H1 (cell line): ENCODE results near the gene SIM2. TPM values are rescaled to one million over a fixed set of nuclear protein-coding genes. Genes with fewer than 3 reads are reported as not detected.

Experiments used
- CTCF ChIA-PET: fragments of 300-600 bp; sonication (Branson Sonifier 250); formaldehyde crosslinking; loops from one replicate; lab custom pipeline; 2021; ENCODE audit not compliant: partially characterized antibody; lab: Charles Lee
- POLR2A ChIA-PET: fragments of 300-600 bp; sonication (Branson Sonifier 250); formaldehyde crosslinking; loops from one replicate; lab custom pipeline; 2021; ENCODE audit warnings: inconsistent platforms; ENCODE audit not compliant: partially characterized antibody; lab: Charles Lee
- DNase-seq, 2 experiments: peaks; one replicate each; pipeline versions ENCODE4 v3.0.0 to v3.0.0-alpha.2; 2010 to 2022; ENCODE audit warnings: low spot score in 2 of 2, low read depth in 1 of 2, mixed read lengths in 1 of 2
- FAIRE-seq: peaks from 2 replicates; lab custom pipeline; 2011; peaks lifted over from hg19 to GRCh38; lab: Jason Lieb, UNC
- H2AFZ ChIP-seq: 2 replicates; pipeline ENCODE4 v1.8.1; 2012; ENCODE audit warnings: low read length, inconsistent platforms
- H2AK5ac ChIP-seq: 2 replicates; pipeline ENCODE4 v1.6.1; 2013; ENCODE audit warnings: low read depth, low read length
- H2BK120ac ChIP-seq: replicated peaks from 2 replicates; pipeline ENCODE3; 2013; ENCODE audit warnings: low read depth, low read length, inconsistent platforms
- H2BK12ac ChIP-seq: 2 replicates; pipeline ENCODE4 v1.6.1; 2013; ENCODE audit warnings: low read depth, low read length
- H2BK15ac ChIP-seq: 2 replicates; pipeline ENCODE4 v1.6.1; 2013; ENCODE audit warnings: low read length
- H2BK20ac ChIP-seq: 2 replicates; pipeline ENCODE4 v1.6.1; 2013; ENCODE audit warnings: low read length
- H2BK5ac ChIP-seq: 2 replicates; pipeline ENCODE4 v1.6.1; 2013; ENCODE audit warnings: low read depth, low read length
- H3K14ac ChIP-seq: 2 replicates; pipeline ENCODE4 v1.6.1; 2013; ENCODE audit warnings: inconsistent platforms; ENCODE audit not compliant: insufficient read length
- H3K18ac ChIP-seq: 2 replicates; pipeline ENCODE4 v1.6.1; 2013; ENCODE audit warnings: low read length; ENCODE audit errors: extremely low read depth
- H3K23ac ChIP-seq: 2 replicates; pipeline ENCODE4 v1.6.1; 2013; ENCODE audit warnings: inconsistent platforms; ENCODE audit not compliant: insufficient read length
- H3K23me2 ChIP-seq: 2 replicates; pipeline ENCODE4 v1.6.1; 2013; ENCODE audit warnings: low read depth, low read length
- H3K27ac ChIP-seq: 2 replicates; pipeline ENCODE4 v1.6.1; 2011; ENCODE audit warnings: low read depth, low read length, inconsistent platforms
- H3K27me3 ChIP-seq, 4 experiments: replicated peaks in 1 of 4; 1 replicate in 1 of 4; 2 replicates in 3 of 4; pipeline versions ENCODE4 v1.6.1 to v1.8.1; 2011 to 2013; ENCODE audit warnings: low read length in 3 of 4, mild to moderate bottlenecking in 3 of 4, inconsistent platforms in 2 of 4, mixed read lengths in 2 of 4, moderate library complexity in 1 of 4; ENCODE audit not compliant: control insufficient read depth in 3 of 4, insufficient read depth in 3 of 4; ENCODE audit errors: extremely low read depth in 1 of 4
- H3K36me3 ChIP-seq, 4 experiments: 2 replicates each; pipeline versions ENCODE4 v1.6.1 to v1.8.1; 2011 to 2013; ENCODE audit warnings: mild to moderate bottlenecking in 4 of 4, low read length in 3 of 4, moderate library complexity in 2 of 4, control low read depth in 1 of 4, inconsistent platforms in 1 of 4; ENCODE audit not compliant: insufficient read depth in 4 of 4, control insufficient read depth in 2 of 4
- H3K4ac ChIP-seq: replicated peaks from 2 replicates; pipeline ENCODE3; 2013; ENCODE audit warnings: low read length, low read depth, mixed read lengths, inconsistent platforms; ENCODE audit not compliant: insufficient read length
- H3K4me1 ChIP-seq, 4 experiments: replicated peaks in 1 of 4; 1 replicate in 1 of 4; 2 replicates in 3 of 4; pipeline versions ENCODE4 v1.6.1 to v1.8.1; 2011 to 2013; ENCODE audit warnings: low read length in 3 of 4, inconsistent platforms in 2 of 4, mixed read lengths in 1 of 4; ENCODE audit not compliant: insufficient read depth in 4 of 4, control insufficient read depth in 3 of 4
- H3K4me2 ChIP-seq, 2 experiments: 2 replicates each; pipeline versions ENCODE4 v1.6.1 to v1.8.1; 2011 to 2013; ENCODE audit warnings: low read depth in 2 of 2, low read length in 2 of 2, control low read depth in 1 of 2, inconsistent platforms in 1 of 2, mild to moderate bottlenecking in 1 of 2; ENCODE audit not compliant: insufficient read depth in 1 of 2
- H3K4me3 ChIP-seq, 4 experiments: fragments of 200-600, 300-600 bp in 1 of 4; sonication (generic), shearing (Covaris generic), sonication (Bioruptor Twin) in 1 of 4; 2 replicates each; pipeline versions ENCODE4 v1.5.1 to v1.8.1; 2011 to 2016; ENCODE audit warnings: low read length in 4 of 4, low read depth in 3 of 4, control low read depth in 2 of 4, inconsistent platforms in 2 of 4, mild to moderate bottlenecking in 2 of 4, mixed read lengths in 1 of 4, moderate library complexity in 1 of 4; ENCODE audit not compliant: insufficient read depth in 2 of 4; ENCODE audit errors: extremely low read depth in 1 of 4
- H3K56ac ChIP-seq: replicated peaks from 2 replicates; pipeline ENCODE3; 2013; ENCODE audit warnings: low read depth, mild to moderate bottlenecking, mixed read lengths, low read length, inconsistent platforms; ENCODE audit not compliant: insufficient read length
- H3K79me1 ChIP-seq: 2 replicates; pipeline ENCODE4 v1.6.1; 2013; ENCODE audit warnings: low read depth, low read length, control low read depth
- H3K79me2 ChIP-seq, 2 experiments: 2 replicates each; pipeline versions ENCODE4 v1.6.1 to v1.8.1; 2012 to 2013; ENCODE audit warnings: low read length in 2 of 2, mild to moderate bottlenecking in 2 of 2, inconsistent platforms in 1 of 2; ENCODE audit not compliant: insufficient read depth in 2 of 2, control insufficient read depth in 1 of 2
- H3K9ac ChIP-seq, 4 experiments: replicated peaks in 1 of 4; 1 replicate in 1 of 4; 2 replicates in 3 of 4; pipeline versions ENCODE4 v1.6.1 to v1.8.1; 2011 to 2013; ENCODE audit warnings: low read depth in 3 of 4, low read length in 3 of 4, control low read depth in 2 of 4, mild to moderate bottlenecking in 2 of 4, moderate library complexity in 2 of 4, inconsistent platforms in 1 of 4; ENCODE audit errors: extremely low read depth in 1 of 4
- H3K9me3 ChIP-seq, 2 experiments: 2 replicates each; pipeline versions ENCODE4 v1.6.1 to v1.8.1; 2012 to 2013; ENCODE audit warnings: mild to moderate bottlenecking in 2 of 2, moderate library complexity in 2 of 2, control low read depth in 1 of 2, inconsistent platforms in 1 of 2, low read depth in 1 of 2, low read length in 1 of 2, mixed read lengths in 1 of 2; ENCODE audit not compliant: insufficient read depth in 2 of 2
- H4K20me1 ChIP-seq, 2 experiments: replicated peaks in 1 of 2; 2 replicates each; pipeline versions ENCODE3 to v1.8.1; 2011 to 2013; ENCODE audit warnings: inconsistent platforms in 2 of 2, low read length in 2 of 2, mild to moderate bottlenecking in 1 of 2; ENCODE audit not compliant: insufficient read depth in 2 of 2, control insufficient read depth in 1 of 2
- H4K5ac ChIP-seq: 2 replicates; pipeline ENCODE4 v1.6.1; 2013; ENCODE audit warnings: low read length, low read depth, mixed read lengths, inconsistent platforms; ENCODE audit not compliant: insufficient read length
- H4K8ac ChIP-seq: 2 replicates; pipeline ENCODE4 v1.8.0; 2013; ENCODE audit warnings: mild to moderate bottlenecking, moderate library complexity, low read length, inconsistent platforms; ENCODE audit not compliant: insufficient read depth; ENCODE audit errors: extremely low read depth
- H4K91ac ChIP-seq: replicated peaks from 2 replicates; pipeline ENCODE3; 2013; ENCODE audit warnings: low read length, mixed read lengths, inconsistent platforms; ENCODE audit not compliant: insufficient read length
- EZH2 ChIP-seq: fragments of 200-600 bp; sonication (generic); IDR thresholded peaks from 2 replicates; pipeline ENCODE4 v1.7.1; 2012; ENCODE audit warnings: low read depth, mild to moderate bottlenecking, moderate library complexity, low read length, inconsistent platforms; ENCODE audit not compliant: severe bottlenecking
- RXRA ChIP-seq: IDR thresholded peaks from 2 replicates; pipeline ENCODE4 v1.6.1; 2011; ENCODE audit warnings: low read depth, mild to moderate bottlenecking, low read length, moderate library complexity; ENCODE audit not compliant: insufficient read depth
- TBP ChIP-seq: IDR thresholded peaks from 2 replicates; pipeline ENCODE4 v1.6.1; 2011; ENCODE audit warnings: low read depth, low read length, improper control_type of control experiment
- WGBS, 2 experiments: shearing (Covaris generic) in 1 of 2; methylation state at CpG; one replicate each; pipeline versions ENCODE4 v1.1.6 to v1.1.7; 2013 to 2015; ENCODE audit warnings: low lambda C conversion rate in 2 of 2, mixed read lengths in 2 of 2, inconsistent platforms in 1 of 2, low coverage in 1 of 2, missing lambda C conversion rate in 1 of 2; ENCODE audit not compliant: insufficient replicate concordance in 2 of 2, insufficient coverage in 1 of 2, insufficient read length in 1 of 2; ENCODE audit errors: extremely low coverage in 1 of 2, missing lambda C conversion rate in 1 of 2; 5-methylcytosine and 5-hydroxymethylcytosine counted together
- polyA plus RNA-seq, 7 experiments: library from polyadenylated mRNA; depleted of rRNA in 3 of 7; stranded (reverse) in 5 of 7; unstranded in 2 of 7; fragments of >200 nt in 5 of 7; fragments of 200-250 nt in 2 of 7; gene quantifications; 1 replicate in 5 of 7; 2 replicates in 1 of 7; 4 replicates in 1 of 7; pipeline versions ENCODE4 v1.2.1 to v1.2.3, GENCODE V29; 2011 to 2013; ENCODE audit warnings: missing spikeins in 2 of 7, mixed read lengths in 2 of 7
- total RNA-seq: library from RNA; stranded (reverse); fragmentation: NEBNext Ultra II Directional; extraction: Animal tissue kit (Norgen Biotek cat#: 25700); gene quantifications from 2 replicates; pipeline ENCODE4 v1.2.1, GENCODE V29; 2021

SIM2 gene
- total and polyA plus RNA-seq, 2 of the 8 experiments (the other 6 are each of a cell fraction or from before 2014, with no cell fraction given), result 0.05 to 0.26 TPM

DNA sequence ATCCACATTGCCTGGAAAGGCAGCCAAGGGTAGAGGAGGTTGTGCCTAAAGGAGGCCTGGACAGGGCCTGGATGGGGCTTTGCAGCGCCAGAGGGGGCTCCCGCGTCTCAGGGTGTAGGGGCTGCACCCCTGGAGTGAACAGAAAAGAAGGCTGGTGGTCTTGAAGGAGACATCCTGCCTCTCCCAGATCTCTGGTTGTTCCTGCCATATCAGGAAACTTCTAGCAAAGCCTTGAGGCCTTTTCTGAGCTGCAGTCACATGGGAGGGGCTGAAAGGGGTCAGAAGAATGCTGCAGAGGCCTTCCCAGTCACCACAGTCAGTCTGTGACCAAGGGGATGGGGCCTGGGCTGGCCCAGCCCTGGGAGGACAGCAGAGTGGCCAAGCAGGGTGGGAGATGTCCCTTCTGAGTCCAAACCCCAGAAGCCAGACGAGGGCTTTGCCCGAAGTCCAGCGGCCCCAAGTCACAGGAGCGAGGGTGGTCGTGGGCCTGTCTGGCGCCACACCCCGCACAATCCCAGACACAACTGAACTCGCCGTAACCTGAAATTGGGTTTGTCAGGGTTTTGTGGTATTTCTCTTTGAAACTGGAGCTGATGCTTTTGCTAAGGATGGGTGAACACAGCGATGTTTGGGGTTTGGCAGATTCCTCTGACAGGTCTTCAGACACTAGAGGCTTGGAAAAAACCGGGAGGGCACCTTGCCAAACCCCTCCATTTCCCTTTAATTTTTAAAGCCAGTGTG, 29.6 kb downstream of the SIM2 start:
- H2BK5ac ChIP-seq, result no peak overlapping the region
- no peak for TF ChIP-seq RXRA
- TF ChIP-seq EZH2, result no peak
- TF ChIP-seq TBP, result no peak
- TF ChIP-seq, all 59 proteins: peak for 0
- H2BK120ac ChIP-seq, result no peak overlapping the region
- 94% methylated on average over 11 of the region's 14 CpGs; no CpG with 5 or more reads in 1 of the 2 experiments for WGBS, 2 experiments
- no peak overlapping the region for H2AK5ac ChIP-seq
- no peaks in the 10 kb centered on the region for H3K23me2 ChIP-seq
- no peak overlapping the region for H3K4me3 ChIP-seq
- H2BK12ac ChIP-seq, result no peak overlapping the region
- no peak overlapping the region for H3K56ac ChIP-seq
- no peak overlapping the region for H3K4ac ChIP-seq
- H3K27ac ChIP-seq, result no peak overlapping the region
- no peak overlapping the region for H4K5ac ChIP-seq
- no peak overlapping the region for H2BK20ac ChIP-seq
- H3K79me2 ChIP-seq, result no peaks in the 10 kb centered on the region
- H3K4me2 ChIP-seq, result no peak overlapping the region
- H3K9me3 ChIP-seq, result no peaks in the 10 kb centered on the region
- no peak overlapping the region for H2BK15ac ChIP-seq
- no peaks in the 10 kb centered on the region for H3K4me1 ChIP-seq
- no peak overlapping the region for H4K91ac ChIP-seq
- no peak overlapping the region for H4K8ac ChIP-seq
- H3K14ac ChIP-seq, result no peak overlapping the region
- no peak overlapping the region for H3K23ac ChIP-seq
- H3K9ac ChIP-seq, result no peak overlapping the region
- no peaks in the 10 kb centered on the region for H3K36me3 ChIP-seq
- no peak overlapping the region for H2AFZ ChIP-seq
- CTCF ChIA-PET, result interaction anchor here (0.7 to 4.3 kb wide), 8 partner anchors 10 to 200 kb away, joined by 3 to 13 read pairs (median 4); no protein-coding TSS in a partner anchor
- H3K18ac ChIP-seq, result no peak overlapping the region
- FAIRE-seq (no peak), DNase-seq (no peak)
- H3K79me1 ChIP-seq, result no peaks in the 10 kb centered on the region
- no peaks in the 10 kb centered on the region for H4K20me1 ChIP-seq
- H3K27me3 ChIP-seq, result no peaks in the 10 kb centered on the region
- POLR2A ChIA-PET, result interaction anchor here (1.9 to 2.1 kb wide), 2 partner anchors 18 to 22 kb away, joined by 5 read pairs; no protein-coding TSS in a partner anchor
